Endodermal cell (in vitro differentiated cells): ENCODE results near the gene TAF5L. TPM values are rescaled to one million over a fixed set of nuclear protein-coding genes. Genes with fewer than 3 reads are reported as not detected.

Experiments used
- DNase-seq: peaks from one replicate; pipeline ENCODE4 v3.0.0-alpha.2; 2017
- H3K27ac ChIP-seq: 2 replicates; pipeline ENCODE4 v1.5.1; 2013; ENCODE audit warnings: mild to moderate bottlenecking, low read depth, low read length, moderate library complexity
- H3K27me3 ChIP-seq: 2 replicates; pipeline ENCODE4 v1.6.1; 2013; ENCODE audit warnings: mild to moderate bottlenecking, low read length, moderate library complexity; ENCODE audit not compliant: insufficient read depth, control insufficient read depth, poor library complexity, severe bottlenecking
- H3K36me3 ChIP-seq: 2 replicates; pipeline ENCODE4 v1.7.0; 2013; ENCODE audit warnings: mild to moderate bottlenecking, low read length, moderate library complexity; ENCODE audit not compliant: control insufficient read depth, insufficient read depth
- H3K4me1 ChIP-seq: one replicate; pipeline ENCODE4 v1.7.0; 2013; ENCODE audit warnings: low read length; ENCODE audit not compliant: control insufficient read depth, insufficient read depth
- H3K4me3 ChIP-seq: 2 replicates; pipeline ENCODE4 v1.5.1; 2013; ENCODE audit warnings: mild to moderate bottlenecking, low read length, moderate library complexity
- H3K9ac ChIP-seq: 2 replicates; pipeline ENCODE4 v1.6.1; 2013; ENCODE audit warnings: mild to moderate bottlenecking, low read length, moderate library complexity; ENCODE audit not compliant: poor library complexity, severe bottlenecking; ENCODE audit errors: extremely low read depth
- H3K9me3 ChIP-seq: 2 replicates; pipeline ENCODE4 v1.6.1; 2013; ENCODE audit warnings: mild to moderate bottlenecking, low read length, moderate library complexity; ENCODE audit not compliant: control insufficient read depth
- H3K27ac Mint-ChIP-seq: 2 replicates; pipeline ENCODE4 v1.8.0; 2020; ENCODE audit warnings: mixed read lengths
- H3K27me3 Mint-ChIP-seq: 2 replicates; pipeline ENCODE4 v1.8.0; 2021; ENCODE audit warnings: mild to moderate bottlenecking, mixed read lengths; ENCODE audit not compliant: insufficient read depth
- H3K36me3 Mint-ChIP-seq: 2 replicates; pipeline ENCODE4 v1.8.0; 2020; ENCODE audit warnings: low read depth, mixed read lengths
- H3K4me1 Mint-ChIP-seq: 2 replicates; pipeline ENCODE4 v1.8.0; 2020; ENCODE audit warnings: mixed read lengths
- H3K4me3 Mint-ChIP-seq: 2 replicates; pipeline ENCODE4 v1.8.0; 2020; ENCODE audit warnings: mild to moderate bottlenecking, moderate library complexity, mixed read lengths
- H3K9me3 Mint-ChIP-seq: 2 replicates; pipeline ENCODE4 v1.8.0; 2020; ENCODE audit warnings: mild to moderate bottlenecking, mixed read lengths
- WGBS, 2 experiments: methylation state at CpG; one replicate each; pipeline versions ENCODE4 v1.1.5 to v1.1.7; 2013; ENCODE audit warnings: missing lambda C conversion rate in 2 of 2, mixed read lengths in 1 of 2; ENCODE audit not compliant: insufficient coverage in 1 of 2, insufficient read length in 1 of 2; 5-methylcytosine and 5-hydroxymethylcytosine counted together
- total RNA-seq, 2 donors: library from RNA; stranded (reverse); fragmentation: NEBNext Ultra II Directional in 1 of 2; extraction: Animal tissue kit (Norgen Biotek cat#: 25700) in 1 of 2; gene quantifications; 2 replicates in 1 of 2; 3 replicates in 1 of 2; pipeline ENCODE4 v1.2.1, GENCODE V29; 2021
- TF ChIP-seq, protein P1 (sequence below): fragments of 200-600 bp; sonication (generic); conservative IDR thresholded peaks from 2 replicates; pipeline ENCODE4 v1.5.0; 2021; ENCODE audit warnings: antibody characterized with exemption, mild to moderate bottlenecking

TAF5L gene
- total RNA-seq, 2 donors from 2014 or later, result 13.1 to 17.7 TPM

DNA sequence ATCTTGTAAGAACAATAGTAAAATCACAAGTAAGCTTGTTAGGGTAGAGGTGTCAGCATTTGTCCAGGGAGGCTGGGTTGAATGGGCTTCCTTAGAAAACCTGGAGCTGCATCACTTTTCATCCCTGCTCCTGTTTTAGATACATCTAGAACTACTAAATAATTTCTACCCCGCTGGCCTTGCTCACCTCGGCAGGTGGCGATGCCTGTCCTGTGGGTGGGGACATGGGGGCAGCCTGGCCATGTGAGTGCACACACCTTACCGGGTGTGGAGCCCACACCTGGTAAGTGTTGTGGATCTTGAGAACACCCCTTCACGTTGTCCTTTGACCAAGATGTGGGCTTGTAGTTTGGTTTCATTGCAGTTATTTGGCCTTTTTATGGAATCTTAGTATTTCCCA lies 29.9 kb upstream of the TAF5L start:
- 95 to 96% methylated on average over 5 of the region's 5 CpGs for WGBS, 2 experiments
- H3K4me3 ChIP-seq, result no peak overlapping the region

DNA sequence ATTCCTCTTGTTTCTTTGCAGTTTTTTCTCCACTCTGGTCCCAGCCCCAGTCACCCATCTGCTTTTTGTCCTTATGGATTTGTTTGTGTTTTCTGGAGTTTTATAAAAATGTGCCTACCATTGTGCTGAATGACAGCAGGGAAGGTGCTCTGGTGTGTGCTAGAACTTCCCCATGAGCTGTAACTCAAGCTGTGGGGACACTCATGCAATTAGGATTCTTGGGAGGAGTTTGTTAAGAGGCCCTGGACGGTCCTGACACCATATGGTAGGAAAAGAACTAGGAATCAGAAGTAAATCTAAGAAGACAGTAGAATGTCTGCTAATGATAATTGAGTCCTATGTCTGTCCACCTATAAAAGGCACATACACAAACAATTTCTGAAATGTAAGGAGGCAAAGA lies 27.5 kb upstream of the TAF5L start:
- DNase-seq, result no peak
- WGBS, 2 experiments, result 93% methylated on average over 1 of the region's 1 CpG; no CpG with 5 or more reads in 1 of the 2 experiments
- no peaks in the 10 kb centered on the region for H3K9me3 Mint-ChIP-seq

More for the DNA sequence above, 29.9 kb upstream of the TAF5L start:
- TF ChIP-seq, protein P1, sequence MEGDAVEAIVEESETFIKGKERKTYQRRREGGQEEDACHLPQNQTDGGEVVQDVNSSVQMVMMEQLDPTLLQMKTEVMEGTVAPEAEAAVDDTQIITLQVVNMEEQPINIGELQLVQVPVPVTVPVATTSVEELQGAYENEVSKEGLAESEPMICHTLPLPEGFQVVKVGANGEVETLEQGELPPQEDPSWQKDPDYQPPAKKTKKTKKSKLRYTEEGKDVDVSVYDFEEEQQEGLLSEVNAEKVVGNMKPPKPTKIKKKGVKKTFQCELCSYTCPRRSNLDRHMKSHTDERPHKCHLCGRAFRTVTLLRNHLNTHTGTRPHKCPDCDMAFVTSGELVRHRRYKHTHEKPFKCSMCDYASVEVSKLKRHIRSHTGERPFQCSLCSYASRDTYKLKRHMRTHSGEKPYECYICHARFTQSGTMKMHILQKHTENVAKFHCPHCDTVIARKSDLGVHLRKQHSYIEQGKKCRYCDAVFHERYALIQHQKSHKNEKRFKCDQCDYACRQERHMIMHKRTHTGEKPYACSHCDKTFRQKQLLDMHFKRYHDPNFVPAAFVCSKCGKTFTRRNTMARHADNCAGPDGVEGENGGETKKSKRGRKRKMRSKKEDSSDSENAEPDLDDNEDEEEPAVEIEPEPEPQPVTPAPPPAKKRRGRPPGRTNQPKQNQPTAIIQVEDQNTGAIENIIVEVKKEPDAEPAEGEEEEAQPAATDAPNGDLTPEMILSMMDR, result no peak
- DNase-seq, result no peak
- Mint-ChIP-seq H3K4me3 (no peak overlapping the region), H3K9me3 (no peaks in the 10 kb centered on the region), H3K4me1 (no peaks in the 10 kb centered on the region), H3K36me3 (peaks cover 58% of the 10 kb centered on the region), H3K27me3 (no peaks in the 10 kb centered on the region), H3K27ac (no peak overlapping the region)
- Histone ChIP-seq H3K9ac (no peak overlapping the region), H3K36me3 (peaks cover 87% of the 10 kb centered on the region), H3K9me3 (no peaks in the 10 kb centered on the region), H3K27ac (no peak overlapping the region), H3K27me3 (no peaks in the 10 kb centered on the region), H3K4me1 (no peaks in the 10 kb centered on the region)

DNA sequence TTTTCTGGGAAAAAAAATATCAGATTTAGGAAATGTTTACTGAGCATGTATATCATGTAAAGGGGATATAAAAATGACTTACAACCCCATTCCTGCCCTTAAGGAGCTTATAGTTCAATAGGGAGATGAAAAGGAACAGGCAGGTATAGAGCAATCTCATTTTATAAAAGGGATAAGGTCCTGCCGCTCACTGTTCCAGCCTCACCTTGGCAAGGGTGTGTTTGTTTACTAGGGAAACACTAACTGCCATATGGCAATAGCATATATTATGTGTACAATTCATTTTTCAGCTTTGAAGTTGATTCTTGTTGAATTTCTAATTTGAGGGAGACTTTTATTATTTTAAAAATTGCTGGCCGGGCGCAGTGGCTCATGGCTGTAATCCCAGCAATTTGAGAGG lies 25.6 kb upstream of the TAF5L start:
- no peak overlapping the region for H3K4me3 Mint-ChIP-seq
- Histone ChIP-seq H3K9ac (no peak overlapping the region), H3K36me3 (peaks cover 89% of the 10 kb centered on the region), H3K27ac (no peak overlapping the region), H3K4me3 (no peak overlapping the region), H3K4me1 (no peaks in the 10 kb centered on the region), H3K27me3 (no peaks in the 10 kb centered on the region), H3K9me3 (no peaks in the 10 kb centered on the region)
- no peak overlapping the region for H3K27ac Mint-ChIP-seq
- no peaks in the 10 kb centered on the region for H3K9me3 Mint-ChIP-seq
- no peaks in the 10 kb centered on the region for H3K4me1 Mint-ChIP-seq
- peaks cover 60% of the 10 kb centered on the region for H3K36me3 Mint-ChIP-seq
- no peak for DNase-seq
- TF ChIP-seq, protein P1, result no peak
- WGBS, 2 experiments, result 96 to 100% methylated on average over 2 to 3 of the region's 3 CpGs
- H3K27me3 Mint-ChIP-seq, result no peaks in the 10 kb centered on the region

More for the DNA sequence above, 27.5 kb upstream of the TAF5L start:
- H3K9ac ChIP-seq, result no peak overlapping the region
- TF ChIP-seq, protein P1, result no peak
- Mint-ChIP-seq H3K27me3 (no peaks in the 10 kb centered on the region), H3K4me3 (no peak overlapping the region), H3K36me3 (peaks cover 60% of the 10 kb centered on the region), H3K27ac (no peak overlapping the region), H3K4me1 (no peaks in the 10 kb centered on the region)
- no peaks in the 10 kb centered on the region for H3K4me1 ChIP-seq
- H3K27ac ChIP-seq, result no peak overlapping the region
- H3K9me3 ChIP-seq, result no peaks in the 10 kb centered on the region
- H3K4me3 ChIP-seq, result no peak overlapping the region
- H3K36me3 ChIP-seq, result peaks cover 86% of the 10 kb centered on the region
- no peaks in the 10 kb centered on the region for H3K27me3 ChIP-seq
